ENCODE data around the gene EVA1C. TPM values are rescaled to one million over a fixed set of nuclear protein-coding genes. Genes with fewer than 3 reads are reported as not detected.
"Not testable (repeated sequence)": the region's sequence is repeated elsewhere in the genome, so short reads cannot be mapped to it uniquely, and the experiment has no call there.

Gene EVA1C
- total RNA-seq, 4 donors from 2014 or later: 43.1 to 71.4 (median 51.1) TPM

GRCh38 chr21:32499249-32500055 is 86.9 kb downstream of the EVA1C start:
- 39 to 62% methylated on average over 8 to 9 of the region's 14 CpGs for WGBS, 2 donors (ENCODE audit: low coverage in 1 of 2)
- Histone ChIP-seq H3K27ac (peak overlapping the region in 3 of 4 donors; percentile 34 to 55 (median 38)), H3K4me1 (peaks cover 0 to 19% (median 10%) of the 10 kb centered on the region in 3 donors), H3K27me3 (no peaks in the 10 kb centered on the region), H3K4me3 (no peak overlapping the region), H3K9me3 (no peaks in the 10 kb centered on the region), H3K36me3 (peaks cover 3 to 78% of the 10 kb centered on the region in 2 donors)
- TF ChIP-seq POLR2A (IDR thresholded peaks at IDR 0.05) (no peak), EP300 (IDR thresholded peaks at IDR 0.05) (no peak)
- TF ChIP-seq, protein P1, sequence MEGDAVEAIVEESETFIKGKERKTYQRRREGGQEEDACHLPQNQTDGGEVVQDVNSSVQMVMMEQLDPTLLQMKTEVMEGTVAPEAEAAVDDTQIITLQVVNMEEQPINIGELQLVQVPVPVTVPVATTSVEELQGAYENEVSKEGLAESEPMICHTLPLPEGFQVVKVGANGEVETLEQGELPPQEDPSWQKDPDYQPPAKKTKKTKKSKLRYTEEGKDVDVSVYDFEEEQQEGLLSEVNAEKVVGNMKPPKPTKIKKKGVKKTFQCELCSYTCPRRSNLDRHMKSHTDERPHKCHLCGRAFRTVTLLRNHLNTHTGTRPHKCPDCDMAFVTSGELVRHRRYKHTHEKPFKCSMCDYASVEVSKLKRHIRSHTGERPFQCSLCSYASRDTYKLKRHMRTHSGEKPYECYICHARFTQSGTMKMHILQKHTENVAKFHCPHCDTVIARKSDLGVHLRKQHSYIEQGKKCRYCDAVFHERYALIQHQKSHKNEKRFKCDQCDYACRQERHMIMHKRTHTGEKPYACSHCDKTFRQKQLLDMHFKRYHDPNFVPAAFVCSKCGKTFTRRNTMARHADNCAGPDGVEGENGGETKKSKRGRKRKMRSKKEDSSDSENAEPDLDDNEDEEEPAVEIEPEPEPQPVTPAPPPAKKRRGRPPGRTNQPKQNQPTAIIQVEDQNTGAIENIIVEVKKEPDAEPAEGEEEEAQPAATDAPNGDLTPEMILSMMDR (IDR thresholded peaks at IDR 0.05): peak in 1 of 4 experiments; percentile 14
- no peak for ATAC-seq

DNA sequence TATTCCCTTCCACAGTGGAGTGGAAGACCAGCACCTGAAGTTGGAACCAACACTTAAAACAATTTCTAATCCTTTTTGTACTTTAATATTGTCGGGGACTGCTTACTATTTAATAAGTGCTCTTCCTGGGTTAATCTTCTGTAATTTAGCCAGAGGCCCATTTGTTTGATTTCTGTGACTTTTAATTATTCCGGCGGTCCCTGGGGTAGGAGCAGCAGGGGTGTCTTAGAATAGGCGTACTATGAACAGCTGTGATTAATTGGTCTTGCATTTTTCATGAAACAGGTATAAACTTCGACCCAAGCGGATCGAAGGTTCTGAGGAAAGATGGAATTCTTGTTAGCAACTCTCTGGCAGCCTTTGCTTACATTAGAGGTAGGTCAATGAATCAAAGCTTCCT is 91.1 kb downstream of the EVA1C start:
- WGBS, 2 donors (ENCODE audit: low coverage in 1 of 2): 82 to 89% methylated on average over 6 to 7 of the region's 7 CpGs
- not testable (repeated sequence) for H3K9me3 ChIP-seq, H3K27ac ChIP-seq, H3K27me3 ChIP-seq, ATAC-seq, H3K4me3 ChIP-seq
- Histone ChIP-seq H3K4me1 (peaks cover 0 to 12% (median 10%) of the 10 kb centered on the region in 3 donors), H3K36me3 (peaks cover 3 to 81% of the 10 kb centered on the region in 2 donors)

DNA sequence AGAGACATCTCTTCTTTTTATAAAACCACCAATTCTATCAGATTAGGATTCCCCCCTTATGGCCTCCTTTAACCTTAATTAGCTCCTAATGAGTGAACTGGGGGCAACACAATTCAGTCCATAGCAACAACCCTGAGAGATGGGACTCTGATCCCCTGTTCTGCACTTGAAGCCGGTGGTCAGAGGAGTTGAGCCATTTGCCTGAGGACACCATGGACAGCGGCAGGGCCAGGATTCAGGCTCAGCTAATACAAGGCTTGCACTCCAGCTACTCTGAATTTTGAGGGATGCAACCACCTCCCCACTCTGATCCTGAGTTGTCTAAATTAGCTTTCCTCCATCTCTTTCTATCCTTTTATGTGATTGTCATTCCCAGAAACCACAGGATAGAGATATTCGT is 93.3 kb downstream of the EVA1C start:
- not testable (repeated sequence) for H3K27ac ChIP-seq, H3K4me1 ChIP-seq, H3K4me3 ChIP-seq, H3K27me3 ChIP-seq, ATAC-seq, H3K9me3 ChIP-seq
- H3K36me3 ChIP-seq: peaks cover 3 to 96% of the 10 kb centered on the region in 2 donors
- WGBS, 2 donors (ENCODE audit: low coverage in 1 of 2): 92% methylated on average over 1 of the region's 3 CpGs; no CpG with 5 or more reads in 1 of the 2 donors

GRCh38 chr21:32506411-32506965 is 94.0 kb downstream of the EVA1C start:
- ATAC-seq, H3K27ac ChIP-seq, H3K9me3 ChIP-seq, H3K4me1 ChIP-seq, H3K4me3 ChIP-seq, H3K27me3 ChIP-seq: not testable (repeated sequence)
- WGBS, 2 donors (ENCODE audit: low coverage in 1 of 2): 43 to 94% methylated on average over 1 to 3 of the region's 7 CpGs
- peaks cover 3 to 96% of the 10 kb centered on the region in 2 donors for H3K36me3 ChIP-seq

- Histone ChIP-seq H3K27me3 (no peaks in the 10 kb centered on the region), H3K4me3 (no peak overlapping the region), H3K9me3 (no peaks in the 10 kb centered on the region), H3K36me3 (peaks cover 3 to 97% of the 10 kb centered on the region in 2 donors), H3K27ac (no peak overlapping the region), H3K4me1 (no peaks in the 10 kb centered on the region)
- TF ChIP-seq, protein P1 (IDR thresholded peaks at IDR 0.05): no peak
- TF ChIP-seq EP300 (IDR thresholded peaks at IDR 0.05): no peak
- TF ChIP-seq POLR2A (IDR thresholded peaks at IDR 0.05): no peak
- TF ChIP-seq POLR2AphosphoS5 (IDR thresholded peaks at IDR 0.05): peak; percentile 5
- no peak for ATAC-seq
- 70 to 94% methylated on average over 5 to 14 of the region's 16 CpGs for WGBS, 2 donors (ENCODE audit: low coverage in 1 of 2)
Observed at GRCh38 chr21:32507342-32507919, 94.9 kb downstream of the EVA1C start.

GRCh38 chr21:32508036-32508435 is 95.5 kb downstream of the EVA1C start:
- WGBS, 2 donors (ENCODE audit: low coverage in 1 of 2): 36 to 50% methylated on average over 2 of the region's 4 CpGs
- H3K4me1 ChIP-seq, ATAC-seq, H3K4me3 ChIP-seq, H3K9me3 ChIP-seq, H3K27me3 ChIP-seq, H3K27ac ChIP-seq: not testable (repeated sequence)
- H3K36me3 ChIP-seq: peaks cover 3 to 94% of the 10 kb centered on the region in 2 donors

- TF ChIP-seq EP300 (IDR thresholded peaks at IDR 0.05): no peak
- Histone ChIP-seq H3K9me3 (no peaks in the 10 kb centered on the region), H3K27ac (no peak overlapping the region), H3K36me3 (peaks cover 3 to 89% of the 10 kb centered on the region in 2 donors), H3K4me3 (no peak overlapping the region), H3K27me3 (no peaks in the 10 kb centered on the region), H3K4me1 (no peaks in the 10 kb centered on the region)
- 82 to 100% methylated on average over 1 to 2 of the region's 9 CpGs for WGBS, 2 donors (ENCODE audit: low coverage in 1 of 2)
- no peak for ATAC-seq
Observed at GRCh38 chr21:32508558-32508957, 96.1 kb downstream of the EVA1C start.

DNA sequence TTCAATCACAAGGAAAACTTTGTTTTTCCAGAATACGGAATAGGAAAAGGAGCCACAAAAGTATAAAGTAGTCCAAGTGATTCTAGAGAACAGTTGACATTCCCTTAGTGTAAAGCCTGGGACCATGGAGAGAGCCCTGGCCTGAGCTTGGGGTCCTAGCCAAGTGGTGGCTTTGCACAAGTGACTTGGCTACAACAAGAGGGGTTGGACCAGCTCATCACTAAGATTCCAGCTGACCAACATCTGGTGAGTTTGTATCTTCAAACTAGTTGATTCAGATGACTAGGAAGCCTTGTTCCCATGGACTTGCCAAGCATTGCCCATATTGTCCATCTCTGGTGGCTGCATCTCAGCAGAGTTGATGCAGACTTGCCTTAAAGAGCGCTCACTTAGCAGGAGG is 96.5 kb downstream of the EVA1C start:
- H3K27me3 ChIP-seq, ATAC-seq, H3K4me3 ChIP-seq, H3K27ac ChIP-seq, H3K4me1 ChIP-seq, H3K9me3 ChIP-seq: not testable (repeated sequence)
- peaks cover 0 to 88% of the 10 kb centered on the region in 2 donors for H3K36me3 ChIP-seq
- WGBS, 2 donors (ENCODE audit: low coverage in 1 of 2): 60 to 80% methylated on average over 1 of the region's 2 CpGs

All from gastroesophageal sphincter (tissue), 4 donors.